Psoas muscle (tissue), 8 donors: ENCODE measurements around the gene OR4D10. TPM values are rescaled to one million over a fixed set of nuclear protein-coding genes. Genes with fewer than 3 reads are reported as not detected.
"Not testable (repeated sequence)": the region's sequence is repeated elsewhere in the genome, so short reads cannot be mapped to it uniquely, and the experiment has no call there.

Source experiments
- ATAC-seq, 4 donors: fragments of 200-7000 bp; cut with Tn5 transposase; one replicate each; pipeline ENCODE4 v1.9.1; 2020; ENCODE audit warnings: moderate library complexity in 3 of 4, mild to moderate bottlenecking in 2 of 4
- DNase-seq, 2 donors: peaks; one replicate each; pipeline ENCODE4 v3.0.0-alpha.2; 2020
- H3K27ac ChIP-seq: fragments of 200-600 bp; one replicate; pipeline ENCODE4 v1.8.0; 2022
- H3K27me3 ChIP-seq, 3 donors: fragments of 200-600 bp in 1 of 3; one replicate each; pipeline versions ENCODE4 v1.6.1 to v1.8.0; 2013 to 2022; ENCODE audit warnings: low read length in 2 of 3, mild to moderate bottlenecking in 2 of 3, moderate library complexity in 1 of 3; ENCODE audit not compliant: insufficient read depth in 3 of 3
- H3K36me3 ChIP-seq, 2 donors: fragments of 200-600 bp in 1 of 2; one replicate each; pipeline versions ENCODE4 v1.6.1 to v1.8.0; 2013 to 2022; ENCODE audit warnings: low read depth in 1 of 2, mild to moderate bottlenecking in 1 of 2, moderate library complexity in 1 of 2; ENCODE audit not compliant: insufficient read depth in 1 of 2
- H3K4me1 ChIP-seq: fragments of 200-600 bp; one replicate; pipeline ENCODE4 v1.8.0; 2022
- H3K4me3 ChIP-seq: fragments of 200-600 bp; one replicate; pipeline ENCODE4 v1.8.0; 2022; ENCODE audit warnings: mild to moderate bottlenecking
- H3K9me3 ChIP-seq: fragments of 200-600 bp; one replicate; pipeline ENCODE4 v1.8.0; 2022
- WGBS, 3 donors: extraction: QIAGEN DNeasy Blood & Tissue Kit; methylation state at CpG; one replicate each; pipeline versions ENCODE4 v1.1.6 to v1.1.7; 2013; 5-methylcytosine and 5-hydroxymethylcytosine counted together
- intact Hi-C, 2 donors: fragments of 100-400 bp; cut with DNase I; formaldehyde crosslinking; loops; one replicate each; pipeline versions ENCODE4 v1.11.0 to v1.14.2; 2022
- polyA plus RNA-seq, 3 donors: library from polyadenylated mRNA; stranded (reverse); fragments of 200-250 nt; gene quantifications; one replicate each; pipeline ENCODE4 v1.2.3, GENCODE V29; 2013
- total RNA-seq, 4 donors: library from RNA; stranded (reverse); fragmentation: NEBNext Ultra II Directional in 2 of 4; extraction: Animal tissue kit (Norgen Biotek cat#: 25700) in 2 of 4; gene quantifications; one replicate each; pipeline versions ENCODE4 v1.2.1 to v1.2.4, GENCODE V29; 2021 to 2023
- TF ChIP-seq, protein P1 (sequence below): fragments of 200-600 bp; IDR thresholded peaks from one replicate; pipeline ENCODE4 v1.8.0; 2022; ENCODE audit warnings: antibody characterized with exemption
- donor health status: healthy with polysubstance abuse.
- donor health status: DM: no; HTN: no; CAD: no; lungs with moderate emphysema.
- donor health status: Bipolar disorder and iron deficiency.
- donor health status: healthy.
- donor health status: DM: yes; HTN: yes; CAD: no.
- donor health status: DM: no; HTN: no; CAD: no.
- donor health status: DM: no; HTN: no; CAD: no.
- donor health status: DM: yes; HTN: yes; CAD: no.

OR4D10 gene
- total and polyA plus RNA-seq, 7 donors, result not detected

DNA sequence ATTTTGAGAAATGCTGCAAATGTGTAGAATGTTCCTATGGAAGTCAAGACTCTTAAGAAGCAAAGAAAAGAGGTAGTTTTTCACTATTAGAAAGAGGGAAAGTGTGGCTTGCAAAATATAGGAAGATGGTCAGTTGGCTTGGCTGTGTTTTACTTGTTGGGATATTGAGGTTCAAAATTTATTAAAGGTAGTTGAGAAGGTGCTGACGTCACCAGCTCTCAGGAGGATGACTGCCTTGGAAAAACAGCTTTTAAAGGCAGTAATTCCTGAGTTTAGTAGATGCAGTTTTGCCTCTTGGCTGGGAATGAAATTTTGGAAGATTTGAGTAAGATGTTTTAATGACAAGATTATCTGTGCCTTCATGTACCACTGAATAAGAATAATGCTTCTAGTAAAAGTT is 38.6 kb downstream of the OR4D10 start:
- no peak for DNase-seq

DNA sequence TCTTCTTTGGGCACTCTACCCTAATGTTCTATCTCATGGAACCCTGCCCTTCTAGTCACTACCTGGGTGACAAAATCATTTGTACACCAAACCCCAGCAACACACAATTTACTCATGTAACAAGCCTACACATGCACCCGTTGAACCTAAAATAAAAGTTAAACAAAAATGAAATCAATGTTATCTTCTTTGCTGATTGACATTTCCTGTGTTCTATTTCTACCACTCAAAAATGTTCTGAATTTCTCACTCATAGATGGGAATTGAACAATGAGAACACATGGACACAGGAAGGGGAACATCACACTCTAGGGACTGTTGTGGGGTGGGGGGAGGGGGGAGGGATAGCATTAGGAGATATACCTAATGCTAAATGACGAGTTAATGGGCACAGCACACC is 47.0 kb downstream of the OR4D10 start:
- H3K27me3 ChIP-seq, H3K4me3 ChIP-seq, ATAC-seq, intact Hi-C loops, H3K36me3 ChIP-seq, H3K27ac ChIP-seq, H3K9me3 ChIP-seq, H3K4me1 ChIP-seq, DNase-seq: not testable (repeated sequence)
- WGBS, 3 donors, result 59 to 74% (median 63%) methylated on average over 2 of the region's 2 CpGs

More for the DNA sequence above, 38.6 kb downstream of the OR4D10 start:
- H3K4me3 ChIP-seq, result no peak overlapping the region
- TF ChIP-seq, protein P1, sequence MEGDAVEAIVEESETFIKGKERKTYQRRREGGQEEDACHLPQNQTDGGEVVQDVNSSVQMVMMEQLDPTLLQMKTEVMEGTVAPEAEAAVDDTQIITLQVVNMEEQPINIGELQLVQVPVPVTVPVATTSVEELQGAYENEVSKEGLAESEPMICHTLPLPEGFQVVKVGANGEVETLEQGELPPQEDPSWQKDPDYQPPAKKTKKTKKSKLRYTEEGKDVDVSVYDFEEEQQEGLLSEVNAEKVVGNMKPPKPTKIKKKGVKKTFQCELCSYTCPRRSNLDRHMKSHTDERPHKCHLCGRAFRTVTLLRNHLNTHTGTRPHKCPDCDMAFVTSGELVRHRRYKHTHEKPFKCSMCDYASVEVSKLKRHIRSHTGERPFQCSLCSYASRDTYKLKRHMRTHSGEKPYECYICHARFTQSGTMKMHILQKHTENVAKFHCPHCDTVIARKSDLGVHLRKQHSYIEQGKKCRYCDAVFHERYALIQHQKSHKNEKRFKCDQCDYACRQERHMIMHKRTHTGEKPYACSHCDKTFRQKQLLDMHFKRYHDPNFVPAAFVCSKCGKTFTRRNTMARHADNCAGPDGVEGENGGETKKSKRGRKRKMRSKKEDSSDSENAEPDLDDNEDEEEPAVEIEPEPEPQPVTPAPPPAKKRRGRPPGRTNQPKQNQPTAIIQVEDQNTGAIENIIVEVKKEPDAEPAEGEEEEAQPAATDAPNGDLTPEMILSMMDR, result no peak
- intact Hi-C loops, result no loop called here
- H3K27me3 ChIP-seq, result peaks cover 0 to 4% (median 2%) of the 10 kb centered on the region in 3 donors
- no peak overlapping the region for H3K27ac ChIP-seq
- ATAC-seq, result no peak
- H3K36me3 ChIP-seq, result no peaks in the 10 kb centered on the region
- 48 to 68% (median 62%) methylated on average over 1 of the region's 1 CpG for WGBS, 3 donors
- no peaks in the 10 kb centered on the region for H3K4me1 ChIP-seq
- H3K9me3 ChIP-seq, result no peaks in the 10 kb centered on the region

DNA sequence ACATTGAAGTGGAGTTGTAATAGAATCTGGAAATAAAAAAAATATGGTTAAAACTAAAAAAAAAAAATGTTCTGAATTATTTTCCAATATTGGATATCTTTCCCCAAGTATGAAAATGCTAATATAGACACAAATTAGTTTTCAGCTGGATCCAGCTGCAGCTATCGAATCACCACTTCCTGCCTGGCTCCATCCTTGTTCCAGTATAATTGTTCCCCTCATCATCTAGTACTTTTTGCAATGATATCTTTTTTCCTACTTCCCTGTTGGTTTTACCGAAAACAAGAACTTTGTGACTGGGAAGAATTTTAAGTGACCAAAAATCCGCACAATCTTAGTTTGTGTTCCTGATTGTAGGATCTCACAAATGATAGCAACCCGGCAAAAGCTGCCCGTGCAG is 47.6 kb downstream of the OR4D10 start:
- intact Hi-C loops, result no loop called here
- H3K27ac ChIP-seq, result no peak overlapping the region
- 55 to 66% (median 61%) methylated on average over 5 of the region's 5 CpGs for WGBS, 3 donors

DNA sequence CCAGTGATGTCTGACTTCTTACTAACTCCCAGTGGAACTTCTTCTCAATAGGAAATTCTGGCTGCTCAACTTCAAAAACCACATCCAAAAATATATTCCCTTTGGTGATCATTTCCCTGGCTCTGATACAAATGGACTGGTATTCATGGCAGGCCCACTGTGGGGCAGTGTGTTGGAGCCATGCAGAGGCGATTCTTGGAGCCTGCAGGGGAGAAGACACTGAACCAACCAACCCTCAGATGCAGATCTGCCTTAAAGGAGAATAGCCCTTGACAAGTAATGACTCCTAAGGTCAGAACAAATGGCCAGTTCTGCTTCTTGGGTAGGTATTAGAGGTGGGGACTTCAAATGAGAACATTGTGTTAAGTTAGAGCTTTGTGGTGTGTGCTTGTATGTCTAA is 50.4 kb downstream of the OR4D10 start:
- H3K27ac ChIP-seq, result no peak overlapping the region
- H3K27me3 ChIP-seq, result no peaks in the 10 kb centered on the region
- H3K9me3 ChIP-seq, result no peaks in the 10 kb centered on the region
- H3K4me3 ChIP-seq, result no peak overlapping the region
- 9 to 18% (median 15%) methylated on average over 1 of the region's 1 CpG for WGBS, 3 donors
- DNase-seq (no peak), ATAC-seq (no peak)
- TF ChIP-seq, protein P1, result no peak
- intact Hi-C loops, result no loop called here
- H3K36me3 ChIP-seq, result no peaks in the 10 kb centered on the region
- H3K4me1 ChIP-seq, result no peaks in the 10 kb centered on the region

More for the DNA sequence above, 47.6 kb downstream of the OR4D10 start:
- H3K27me3 ChIP-seq, result no peaks in the 10 kb centered on the region
- no peaks in the 10 kb centered on the region for H3K36me3 ChIP-seq
- ATAC-seq (no peak), DNase-seq (no peak)
- H3K4me3 ChIP-seq, result no peak overlapping the region
- TF ChIP-seq, protein P1, result no peak
- no peaks in the 10 kb centered on the region for H3K4me1 ChIP-seq
- no peaks in the 10 kb centered on the region for H3K9me3 ChIP-seq

DNA sequence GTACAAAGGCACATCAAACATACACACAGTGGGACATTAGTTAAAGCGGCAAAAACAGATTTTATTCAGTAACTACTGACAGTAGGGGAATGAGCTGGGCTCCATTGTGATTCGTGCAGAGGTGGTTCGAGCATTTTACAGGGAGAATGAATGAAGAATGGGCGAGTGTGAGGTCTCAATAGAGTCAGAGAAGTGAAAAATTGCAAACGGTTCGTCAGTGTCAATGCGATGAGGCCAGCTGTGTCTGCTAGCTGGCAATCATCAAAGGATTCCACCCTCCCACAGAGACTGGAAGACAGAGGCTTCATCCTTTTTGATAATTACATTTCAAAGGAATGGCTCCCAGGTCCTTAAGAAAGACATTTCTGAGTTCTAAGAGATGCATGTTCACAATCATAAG is 55.6 kb downstream of the OR4D10 start:
- no peaks in the 10 kb centered on the region for H3K4me1 ChIP-seq
- no peak overlapping the region for H3K27ac ChIP-seq
- no peaks in the 10 kb centered on the region for H3K27me3 ChIP-seq
- DNase-seq (no peak), ATAC-seq (no peak)
- no peaks in the 10 kb centered on the region for H3K9me3 ChIP-seq
- intact Hi-C loops, result no loop called here
- TF ChIP-seq, protein P1, result no peak
- 39 to 42% (median 40%) methylated on average over 7 of the region's 7 CpGs for WGBS, 3 donors
- H3K4me3 ChIP-seq, result no peak overlapping the region
- no peaks in the 10 kb centered on the region for H3K36me3 ChIP-seq

Other genes with a start within 250 kb of the OR4D10 start
- not detected for gene OR5AN1, start 114.4 kb upstream of the OR4D10 start, total RNA-seq
- gene OR5AN1, start 114.4 kb upstream of the OR4D10 start, polyA plus RNA-seq, result not detected
- not detected for gene OR5A2, start 46.9 kb upstream of the OR4D10 start, total RNA-seq
- not detected for gene OR5A2, start 46.9 kb upstream of the OR4D10 start, polyA plus RNA-seq
- not detected for gene OR5A1, start 36.8 kb upstream of the OR4D10 start, total RNA-seq
- gene OR5A1, start 36.8 kb upstream of the OR4D10 start, polyA plus RNA-seq, result not detected
- gene OR4D6, start 16.4 kb upstream of the OR4D10 start, total RNA-seq, result not detected
- gene OR4D6, start 16.4 kb upstream of the OR4D10 start, polyA plus RNA-seq, result not detected
- not detected for gene OR4D11, start 30.3 kb downstream of the OR4D10 start, total RNA-seq
- gene OR4D11, start 30.3 kb downstream of the OR4D10 start, polyA plus RNA-seq, result not detected
- not detected for gene OR4D9, start 38.2 kb downstream of the OR4D10 start, total RNA-seq
- not detected for gene OR4D9, start 38.2 kb downstream of the OR4D10 start, polyA plus RNA-seq
- 10 to 100 TPM; 43.3 to 51.2 (median 48.6) TPM for gene OSBP, start 142.5 kb downstream of the OR4D10 start, total RNA-seq
- gene OSBP, start 142.5 kb downstream of the OR4D10 start, polyA plus RNA-seq, result 10 to 100 TPM; 12.9 to 41.8 (median 30.4) TPM
- 10 to 100 TPM; 29.6 to 47.8 (median 41.0) TPM for gene PATL1, start 195.7 kb downstream of the OR4D10 start, total RNA-seq
- gene PATL1, start 195.7 kb downstream of the OR4D10 start, polyA plus RNA-seq, result 10 to 100 TPM; 23.9 to 47.9 (median 26.4) TPM
- gene OR10V1, start 240.5 kb downstream of the OR4D10 start, total RNA-seq, result not detected
- gene OR10V1, start 240.5 kb downstream of the OR4D10 start, polyA plus RNA-seq, result not detected